Activated CD8-positive, alpha-beta memory T cell treated with anti-CD3 and anti-CD28 coated beads for 36 hours (primary cell): ENCODE data around the gene CLK3. TPM values are rescaled to one million over a fixed set of nuclear protein-coding genes. Genes with fewer than 3 reads are reported as not detected.
"Not testable (repeated sequence)": the region's sequence is repeated elsewhere in the genome, so short reads cannot be mapped to it uniquely, and the experiment has no call there.

Experiments
- CTCF ChIA-PET: fragments of 350-600 bp; sonication (Branson Sonifier 250); formaldehyde crosslinking; loops from one replicate; lab custom pipeline; 2021; ENCODE audit warnings: antibody characterized with exemption; lab: Charles Lee
- POLR2A ChIA-PET: fragments of 350-600 bp; sonication (Branson Sonifier 250); formaldehyde crosslinking; loops from one replicate; lab custom pipeline; 2021; ENCODE audit warnings: antibody characterized with exemption; lab: Charles Lee
- total RNA-seq, 2 experiments: library from RNA; stranded (reverse); gene quantifications; one replicate each; pipeline ENCODE4 v1.2.3, GENCODE V29; 2021

The CLK3 gene
- total RNA-seq, 2 experiments from 2014 or later = 109 to 112 TPM

DNA sequence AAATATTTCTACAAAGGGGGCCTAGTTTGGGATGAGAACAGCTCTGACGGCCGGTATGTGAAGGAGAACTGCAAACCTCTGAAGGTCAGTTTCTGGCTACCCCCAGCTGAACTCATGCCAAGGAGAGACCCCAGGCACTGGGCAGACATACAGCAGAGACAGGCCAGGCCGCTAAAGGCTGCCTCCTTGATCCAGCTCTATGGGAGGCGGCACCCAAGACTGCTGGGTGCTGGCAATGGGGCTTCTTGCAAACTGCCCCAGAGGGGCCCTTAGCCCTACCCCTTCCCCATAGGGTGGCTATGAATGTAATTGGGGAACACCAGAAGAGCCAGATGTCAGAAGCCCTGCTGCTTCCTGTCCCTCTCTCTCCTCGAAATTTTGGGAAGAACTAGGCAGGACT is 13.3 kb downstream of the CLK3 start:
- ChIA-PET CTCF (interaction anchor here (0.6 to 1.6 kb wide), 4 partner anchors 10 to 140 kb away, joined by 3 to 5 read pairs (median 4); no protein-coding TSS in a partner anchor), POLR2A (interaction anchor here (0.7 kb wide), 1 partner anchor 214 kb away, joined by 3 read pairs; no protein-coding TSS in a partner anchor)

DNA sequence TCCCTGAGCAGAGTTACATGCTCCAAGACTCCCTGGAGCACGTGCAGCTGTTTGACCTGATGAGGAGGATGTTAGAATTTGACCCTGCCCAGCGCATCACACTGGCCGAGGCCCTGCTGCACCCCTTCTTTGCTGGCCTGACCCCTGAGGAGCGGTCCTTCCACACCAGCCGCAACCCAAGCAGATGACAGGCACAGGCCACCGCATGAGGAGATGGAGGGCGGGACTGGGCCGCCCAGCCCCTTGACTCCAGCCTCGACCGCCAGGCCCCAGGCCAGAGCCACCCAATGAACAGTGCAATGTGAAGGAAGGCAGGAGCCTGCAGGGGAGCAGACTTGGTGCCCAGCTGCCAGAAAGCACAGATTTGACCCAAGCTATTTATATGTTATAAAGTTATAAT is 14.1 kb downstream of the CLK3 start:
- POLR2A ChIA-PET = not testable (repeated sequence)

DNA sequence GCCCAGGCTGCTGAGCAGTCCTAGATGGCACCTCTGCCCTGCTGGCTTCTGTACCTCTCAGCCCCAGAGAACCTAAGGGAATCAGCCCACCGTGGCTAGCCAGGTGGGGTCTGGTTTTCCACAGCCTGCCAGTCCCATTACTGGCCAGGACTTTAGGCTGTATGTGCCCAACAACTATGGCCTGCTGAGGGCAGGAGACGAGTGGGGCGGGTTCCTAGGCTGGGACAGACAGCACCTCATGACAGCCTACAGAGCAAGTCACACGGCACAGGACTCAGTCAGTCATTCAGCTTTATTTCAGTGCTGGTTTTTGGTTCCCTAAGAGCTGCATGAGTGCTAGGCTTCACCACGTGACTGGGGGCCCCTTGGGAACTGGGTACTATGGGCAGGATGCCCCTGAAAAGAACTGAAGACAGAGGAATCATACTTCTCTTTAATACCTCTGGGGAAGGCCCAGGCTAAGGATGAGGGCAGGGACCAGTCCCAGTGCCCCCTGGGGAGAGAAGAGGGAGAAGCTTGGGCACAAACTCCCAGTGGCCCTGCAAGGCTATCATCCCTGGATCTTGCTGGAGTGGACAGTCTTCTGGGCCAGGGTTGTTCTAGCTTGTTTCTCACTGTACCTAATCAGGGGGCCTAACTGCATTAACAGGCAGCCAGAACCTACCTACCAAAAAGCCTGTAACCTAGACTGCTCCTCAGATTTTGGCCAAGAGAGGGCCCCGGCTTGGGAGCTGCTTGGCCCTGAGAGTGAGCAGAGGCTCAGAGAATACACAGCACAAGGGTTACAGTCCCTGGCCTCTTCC is 14.8 kb downstream of the CLK3 start:
- CTCF ChIA-PET = interaction anchor here (1.6 to 13.5 kb wide), 5 partner anchors 8 to 257 kb away, joined by 5 to 259 read pairs (median 22); partner anchors contain the start of gene CLK3
- POLR2A ChIA-PET = no interaction called here

More for the DNA sequence above, 14.1 kb downstream of the CLK3 start:
- CTCF ChIA-PET = interaction anchor here (0.8 to 13.5 kb wide), 4 partner anchors 9 to 143 kb away, joined by 3 to 259 read pairs (median 68); partner anchors contain the start of gene CLK3

DNA sequence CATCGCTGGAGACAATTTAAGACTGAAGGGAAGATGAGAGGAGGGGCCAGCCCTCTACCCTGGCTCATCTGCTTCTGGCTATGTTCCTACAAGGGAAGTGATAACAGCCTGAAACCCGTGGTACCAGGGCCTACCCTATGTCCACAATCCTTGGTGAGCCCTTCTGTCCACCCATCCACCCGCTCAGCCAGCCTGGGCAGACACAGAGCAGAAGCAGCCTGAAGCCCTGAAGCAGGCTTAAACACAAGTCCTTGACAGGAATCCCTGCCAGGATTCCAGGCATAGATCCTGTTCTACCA is 15.4 kb downstream of the CLK3 start:
- POLR2A ChIA-PET = interaction anchor here (0.6 kb wide), 3 partner anchors 51 to 143 kb away, joined by 3 to 8 read pairs (median 5); no protein-coding TSS in a partner anchor
- CTCF ChIA-PET = interaction anchor here (0.7 to 13.5 kb wide), 10 partner anchors 10 to 258 kb away, joined by 3 to 259 read pairs (median 4); partner anchors contain the start of gene CLK3

DNA sequence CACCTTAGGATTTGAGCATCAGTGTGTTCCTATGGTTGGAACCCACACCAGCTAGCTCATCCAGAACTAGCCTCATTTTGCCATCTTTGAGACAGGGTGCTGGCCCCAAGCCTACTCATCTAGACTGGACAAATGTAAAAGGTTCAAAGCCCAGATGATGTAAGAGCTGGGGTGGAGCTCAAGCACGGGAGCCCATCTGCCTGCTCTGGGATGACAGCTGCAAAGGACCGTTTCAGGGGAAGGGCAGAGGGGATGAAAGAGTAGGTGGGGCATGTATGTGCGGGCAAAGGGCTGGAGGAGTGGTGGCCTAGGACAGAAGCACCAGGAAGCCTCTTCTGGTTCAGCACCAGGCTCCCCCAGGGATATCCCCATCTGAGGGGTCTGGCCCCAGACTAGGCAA is 15.8 kb downstream of the CLK3 start:
- CTCF ChIA-PET = interaction anchor here (0.6 to 13.5 kb wide), 21 partner anchors 10 to 269 kb away, joined by 3 to 259 read pairs (median 3); partner anchors contain the start of genes CLK3, MPI and ULK3
- POLR2A ChIA-PET = interaction anchor here (0.6 to 1.0 kb wide), 4 partner anchors 13 to 143 kb away, joined by 3 to 8 read pairs (median 4); no protein-coding TSS in a partner anchor

DNA sequence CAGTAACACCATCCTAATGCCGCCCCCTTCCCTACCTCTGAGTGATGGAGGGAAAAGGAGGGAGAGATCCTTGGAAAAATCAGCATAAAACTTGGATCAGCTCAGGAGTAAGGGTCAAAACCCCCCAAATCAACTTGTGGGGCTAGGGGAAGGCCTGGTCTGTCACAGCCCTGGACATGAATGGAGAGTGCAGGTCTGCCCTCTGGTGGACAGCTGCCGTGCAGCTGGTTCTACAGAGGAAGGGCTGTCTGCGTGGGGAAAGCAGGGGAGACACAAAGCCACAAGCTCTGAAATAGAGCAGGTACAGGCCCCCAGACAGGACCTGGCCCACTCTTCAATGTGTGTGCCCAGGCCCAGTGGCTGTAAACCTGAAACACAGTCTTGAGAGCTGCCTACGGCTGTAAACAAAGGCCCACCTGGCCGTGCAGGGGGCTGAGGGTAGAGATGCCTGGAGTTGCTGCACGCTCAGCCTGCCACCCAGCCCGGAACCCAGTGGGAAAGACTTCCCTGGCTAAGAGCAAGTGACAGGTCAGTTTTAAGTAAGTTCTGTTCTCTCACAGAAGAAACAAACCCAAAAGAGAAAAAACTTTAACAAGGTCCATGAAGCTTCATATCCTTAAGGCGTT is 16.4 kb downstream of the CLK3 start:
- CTCF ChIA-PET = interaction anchor here (0.6 to 13.5 kb wide), 21 partner anchors 9 to 268 kb away, joined by 3 to 259 read pairs (median 3); partner anchors contain the start of genes CLK3, MPI and ULK3
- POLR2A ChIA-PET = interaction anchor here (0.6 to 1.0 kb wide), 4 partner anchors 14 to 142 kb away, joined by 3 to 8 read pairs (median 4); no protein-coding TSS in a partner anchor

DNA sequence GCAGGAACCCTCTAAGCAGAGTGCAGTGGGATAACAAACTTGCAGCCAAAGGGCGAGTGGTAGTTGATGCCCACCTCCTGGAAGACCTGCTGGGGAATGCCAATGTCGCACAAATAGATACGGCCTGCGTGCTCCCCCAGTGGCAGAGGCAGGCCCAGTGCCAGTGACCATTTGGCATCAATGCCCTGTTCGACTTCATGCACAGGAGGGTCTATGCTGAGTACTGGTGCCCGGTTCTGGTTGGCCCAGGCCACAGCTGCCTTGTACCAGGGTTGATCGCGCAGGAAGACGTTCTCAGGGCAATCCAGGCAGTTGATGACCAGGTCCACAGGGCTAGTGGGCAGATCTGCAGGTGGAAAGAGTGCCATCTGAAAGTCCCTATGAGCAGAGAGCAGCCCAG is 17.0 kb downstream of the CLK3 start:
- ChIA-PET POLR2A (interaction anchor here (1.0 kb wide), 1 partner anchor 15 kb away, joined by 3 read pairs; no protein-coding TSS in a partner anchor), CTCF (interaction anchor here (0.6 to 13.5 kb wide), 16 partner anchors 9 to 268 kb away, joined by 3 to 259 read pairs (median 4); partner anchors contain the start of genes CLK3, MPI and ULK3)

DNA sequence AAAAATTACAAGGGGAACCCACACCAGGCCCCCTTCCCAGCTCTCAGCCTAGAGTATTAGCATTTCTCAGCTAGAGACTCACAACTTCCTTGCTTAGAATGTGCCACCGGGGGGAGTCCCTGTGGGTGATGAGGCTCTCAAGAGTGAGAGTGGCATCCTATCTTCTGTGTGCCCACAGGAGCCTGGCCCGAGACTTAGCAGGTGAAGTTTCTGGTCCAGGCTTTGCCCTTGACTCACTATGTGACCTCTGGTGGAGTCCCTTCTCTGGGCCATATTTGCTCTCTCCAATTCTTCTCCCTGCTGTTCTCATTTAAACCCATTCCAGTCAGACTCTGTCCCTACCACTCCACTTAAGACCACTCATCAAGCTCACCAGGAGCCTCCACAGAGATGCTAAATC is 18.1 kb downstream of the CLK3 start:
- ChIA-PET CTCF (interaction anchor here (1.0 to 13.5 kb wide), 10 partner anchors 8 to 317 kb away, joined by 3 to 259 read pairs (median 8); partner anchors contain the start of genes CLK3, CYP1A2 and EDC3), POLR2A (no interaction called here)

DNA sequence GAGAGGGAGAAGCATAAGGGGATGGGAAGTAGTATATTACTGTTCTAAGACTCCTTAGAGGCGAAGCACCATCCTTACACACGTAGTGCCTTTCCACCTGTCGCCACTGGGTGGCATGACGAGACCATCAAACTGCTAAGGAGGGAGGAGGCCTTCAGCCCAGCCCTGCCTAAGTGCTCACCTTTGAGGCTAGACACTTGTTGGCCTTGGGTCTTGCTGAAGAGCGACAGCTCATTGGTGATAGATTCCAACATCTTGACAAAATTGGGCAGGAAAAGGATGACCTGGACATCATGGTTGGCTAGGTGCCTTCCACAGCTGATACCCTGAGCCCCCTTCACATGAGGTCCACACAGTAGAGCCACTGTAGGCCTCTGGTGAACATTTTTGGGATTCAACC is 19.6 kb downstream of the CLK3 start:
- POLR2A ChIA-PET = no interaction called here
- CTCF ChIA-PET = interaction anchor here (0.6 to 13.5 kb wide), 23 partner anchors 8 to 315 kb away, joined by 3 to 259 read pairs (median 4); partner anchors contain the start of genes CLK3, CYP1A1, CYP1A2 and EDC3

DNA sequence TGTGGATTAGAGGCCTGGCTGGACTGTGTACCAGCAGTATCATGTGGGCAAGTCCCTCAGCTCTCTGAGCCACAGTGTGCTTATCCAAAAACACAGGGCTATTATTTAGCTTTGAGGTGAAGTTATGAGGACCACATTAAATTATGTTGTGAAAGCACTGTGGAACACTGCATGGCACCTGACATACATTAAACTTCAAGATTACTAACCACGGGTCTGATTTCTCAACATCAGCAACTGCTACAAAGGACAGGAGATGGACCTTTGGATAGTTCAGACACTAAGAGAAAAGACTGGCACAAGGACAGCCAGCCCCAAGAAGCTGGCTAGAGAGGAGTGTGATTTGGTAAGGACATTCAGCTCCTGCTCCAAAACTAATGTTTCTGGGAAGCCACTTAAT is 21.3 kb downstream of the CLK3 start:
- CTCF ChIA-PET = interaction anchor here (0.7 to 13.5 kb wide), 4 partner anchors 19 to 156 kb away, joined by 3 to 259 read pairs (median 67); partner anchors contain the start of genes CLK3 and CSK
- POLR2A ChIA-PET = no interaction called here

DNA sequence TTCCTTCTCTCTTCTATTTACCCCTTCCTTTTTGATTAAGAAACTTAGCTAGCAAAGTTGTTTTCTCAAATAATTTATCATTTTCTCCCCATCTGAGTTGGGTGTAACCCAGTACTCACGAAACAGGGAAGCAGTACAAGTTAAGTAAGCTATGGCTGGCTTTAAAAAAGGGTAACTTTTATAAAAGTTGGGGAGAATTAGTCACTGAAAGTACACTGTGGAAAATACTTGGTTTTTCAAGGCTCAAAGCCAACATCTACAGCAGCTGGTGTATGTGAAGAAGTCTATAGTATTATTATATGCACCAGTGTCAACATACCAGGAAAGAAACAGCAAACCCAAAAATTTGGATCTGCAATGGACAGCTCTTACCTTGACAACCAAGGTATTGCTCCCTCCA is 25.5 kb downstream of the CLK3 start:
- CTCF ChIA-PET = interaction anchor here (0.9 to 13.5 kb wide), 3 partner anchors 9 to 132 kb away, joined by 3 to 259 read pairs (median 16); no protein-coding TSS in a partner anchor
- POLR2A ChIA-PET = no interaction called here

DNA sequence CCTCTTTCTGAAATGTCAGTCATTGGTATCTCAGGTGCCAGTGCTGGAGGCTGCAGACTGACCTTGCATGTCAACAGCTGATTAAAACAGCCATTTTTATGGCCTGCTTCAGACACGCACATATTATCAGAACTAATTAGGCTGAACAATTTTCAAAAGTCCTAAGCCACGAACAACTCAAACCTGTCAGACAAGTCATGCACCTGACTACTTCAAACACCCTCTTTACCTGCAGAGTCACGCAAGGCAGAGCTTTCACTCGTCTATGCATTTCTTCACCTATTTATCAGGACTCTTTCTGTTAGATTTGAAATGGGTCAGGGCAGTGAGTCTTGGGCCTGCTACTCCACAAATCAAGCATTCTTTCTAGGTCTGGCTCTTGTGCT is 26.7 kb downstream of the CLK3 start:
- CTCF ChIA-PET = interaction anchor here (4.5 to 13.5 kb wide), 2 partner anchors 10 to 130 kb away, joined by 16 to 259 read pairs; no protein-coding TSS in a partner anchor
- POLR2A ChIA-PET = no interaction called here

DNA sequence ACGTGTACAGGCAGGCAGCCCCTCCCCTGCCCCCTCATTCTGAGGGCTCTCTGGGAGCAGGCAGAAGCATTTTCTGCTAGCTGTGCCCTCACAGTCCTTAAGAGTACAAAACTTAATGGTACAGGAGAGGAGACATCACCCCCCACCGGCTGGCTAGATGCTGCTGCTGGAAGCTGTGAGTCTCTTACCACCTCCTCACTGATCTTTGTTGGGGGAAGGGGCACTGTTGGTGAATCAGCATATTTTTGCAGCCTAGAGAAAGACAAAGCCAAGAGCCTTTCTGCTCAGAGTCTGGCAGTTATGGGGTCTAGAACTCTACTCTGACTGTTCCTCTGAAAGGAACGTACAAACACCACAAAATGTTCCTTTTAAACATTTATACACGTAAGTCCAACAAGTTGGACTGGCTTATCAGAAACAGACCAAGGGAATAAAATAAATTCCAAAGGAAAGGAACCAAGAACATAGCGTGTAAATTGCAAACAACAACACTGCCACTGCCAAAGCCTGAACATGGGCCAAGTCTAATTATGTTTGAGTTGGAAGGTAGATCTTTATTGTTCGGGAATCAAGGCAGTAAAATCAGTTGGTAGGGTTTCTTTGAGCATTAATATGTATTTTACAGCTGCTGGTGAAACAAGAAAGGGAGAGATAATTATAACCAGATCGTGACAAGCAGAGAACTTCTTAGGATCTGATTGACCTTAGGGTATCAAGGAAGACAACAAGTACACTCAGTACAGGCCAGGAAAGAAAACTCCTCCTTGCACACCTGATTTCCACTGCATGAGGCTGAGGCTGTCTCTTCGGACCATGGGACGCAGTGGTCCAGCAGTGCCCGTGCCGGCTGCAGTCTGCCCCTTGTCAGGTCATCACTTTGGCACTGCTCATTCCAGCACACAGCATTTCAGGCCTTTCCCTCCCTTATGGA is 27.4 kb downstream of the CLK3 start:
- POLR2A ChIA-PET = no interaction called here
- CTCF ChIA-PET = interaction anchor here (0.7 to 13.5 kb wide), 3 partner anchors 11 to 308 kb away, joined by 3 to 259 read pairs (median 16); no protein-coding TSS in a partner anchor

DNA sequence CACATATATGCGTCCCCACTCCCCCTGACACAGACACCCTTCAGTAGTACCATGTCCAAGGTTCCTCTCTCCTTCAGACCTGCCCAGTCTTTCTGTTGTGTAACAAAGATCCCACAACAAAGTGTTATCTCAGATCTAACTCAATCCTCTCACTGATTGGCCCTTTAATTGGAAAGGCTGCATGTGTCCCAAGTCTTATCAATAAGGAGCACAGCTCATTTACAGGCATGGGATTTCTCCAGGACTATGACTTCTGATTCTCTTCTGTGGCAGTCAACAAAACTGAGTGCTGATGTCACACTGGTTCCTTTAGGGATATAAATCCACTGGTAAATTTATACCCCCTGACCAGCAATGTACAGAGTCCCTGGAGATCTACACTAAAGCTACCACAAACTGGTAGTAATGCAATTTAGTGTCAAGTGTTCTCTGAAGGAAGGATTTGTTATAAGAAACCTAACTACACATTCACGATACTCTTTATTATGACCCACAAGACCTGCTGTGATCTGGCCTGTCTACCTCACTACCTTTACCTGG is 28.1 kb downstream of the CLK3 start:
- CTCF ChIA-PET = interaction anchor here (0.7 to 4.5 kb wide), 2 partner anchors 12 to 307 kb away, joined by 3 to 16 read pairs; no protein-coding TSS in a partner anchor
- POLR2A ChIA-PET = no interaction called here

DNA sequence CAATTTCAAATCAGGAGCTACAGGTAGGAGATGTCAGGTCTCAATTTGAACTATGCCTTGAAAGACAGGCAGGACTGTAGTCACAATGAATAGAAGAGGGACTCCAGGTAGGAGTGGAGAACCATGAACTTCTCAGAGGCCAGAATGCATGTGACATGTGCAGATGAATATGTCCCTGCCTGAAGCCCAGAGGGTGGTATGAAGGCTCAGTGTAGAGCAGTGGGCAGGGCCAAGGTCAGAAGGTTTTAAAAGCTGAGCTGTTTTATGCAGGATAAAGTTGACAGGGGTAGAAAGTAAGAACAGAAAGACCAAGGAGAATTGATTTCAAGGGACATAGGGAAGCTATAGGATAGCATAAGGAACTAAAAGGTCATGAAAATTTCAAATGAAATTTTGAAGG is 30.8 kb downstream of the CLK3 start:
- CTCF ChIA-PET = interaction anchor here (1.2 to 1.5 kb wide), 2 partner anchors 11 to 122 kb away, joined by 3 to 9 read pairs; no protein-coding TSS in a partner anchor
- POLR2A ChIA-PET = interaction anchor here (0.6 kb wide), 1 partner anchor 8 kb away, joined by 4 read pairs; no protein-coding TSS in a partner anchor

DNA sequence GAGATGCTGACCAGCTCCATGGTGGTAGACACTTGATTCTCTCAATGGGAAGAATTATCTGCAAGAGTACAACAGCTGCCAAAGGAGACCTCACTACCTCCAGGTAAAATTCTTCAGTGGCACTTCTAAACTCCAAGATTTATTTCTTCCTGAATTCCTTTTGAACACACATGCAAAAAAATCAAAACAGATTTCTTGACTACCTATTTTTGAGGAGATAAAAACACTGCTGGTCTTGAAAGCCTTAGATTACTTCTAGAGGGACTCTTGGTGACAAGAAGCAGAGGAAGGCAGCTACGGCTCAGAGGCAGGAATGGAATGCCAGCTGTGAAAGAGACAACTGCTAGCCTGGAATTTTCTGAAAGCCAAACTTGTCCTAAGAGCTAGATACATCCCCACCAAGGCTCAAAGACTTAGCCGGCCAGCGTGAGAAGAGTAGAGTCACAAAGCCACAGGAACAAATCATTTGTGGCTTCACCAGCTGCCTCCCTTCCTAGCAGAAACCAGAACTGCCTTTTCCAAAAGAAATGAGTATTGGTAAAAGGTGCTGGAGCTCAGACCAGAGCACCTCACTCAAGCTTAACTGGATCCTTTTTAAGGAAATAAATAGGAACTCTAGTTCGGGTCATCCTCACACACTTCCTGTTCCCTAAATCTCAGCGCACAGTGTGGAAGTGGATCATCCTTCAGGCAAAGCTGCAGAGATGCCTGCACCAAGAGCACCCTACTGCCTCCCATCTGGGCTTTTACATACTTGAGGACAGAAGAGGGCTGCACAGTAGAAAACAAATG is 32.6 kb downstream of the CLK3 start:
- POLR2A ChIA-PET = no interaction called here
- CTCF ChIA-PET = no interaction called here
